Loucy (cell line): ENCODE measurements around the gene IL23R.
A peak's percentile ranks its signal among the peaks of the same experiment; 100 is the strongest.

ENCODE experiments used
- H2AFZ ChIP-seq: fragments of 200-600 bp; sonication (generic); 2 replicates; pipeline ENCODE4 v1.6.0; 2016; ENCODE audit warnings: antibody characterized with exemption, mild to moderate bottlenecking, low read length, moderate library complexity
- H3F3A ChIP-seq: fragments of 200-600 bp; 2 replicates; pipeline ENCODE4 v1.6.0; 2016; ENCODE audit warnings: antibody characterized with exemption, low read depth, mild to moderate bottlenecking
- H3K27me3 ChIP-seq: fragments of 200-600 bp; sonication (generic); 2 replicates; pipeline ENCODE4 v1.6.1; 2014; ENCODE audit warnings: low read length, mild to moderate bottlenecking; ENCODE audit not compliant: insufficient read depth, poor library complexity, severe bottlenecking
- H3K36me3 ChIP-seq: fragments of 200-600 bp; sonication (generic); 2 replicates; pipeline ENCODE4 v1.6.1; 2016; ENCODE audit warnings: low read length; ENCODE audit not compliant: insufficient read depth
- H3K4me1 ChIP-seq: fragments of 200-600 bp; sonication (generic); 2 replicates; pipeline ENCODE4 v1.5.1; 2014; ENCODE audit warnings: low read length, mild to moderate bottlenecking; ENCODE audit not compliant: insufficient read depth, poor library complexity, severe bottlenecking
- H3K4me2 ChIP-seq: fragments of 200-600 bp; sonication (generic); 2 replicates; pipeline ENCODE4 v1.6.0; 2014; ENCODE audit warnings: antibody characterized with exemption, low read length, low read depth, mild to moderate bottlenecking; ENCODE audit not compliant: poor library complexity, severe bottlenecking
- H3K4me3 ChIP-seq: fragments of 200-600 bp; sonication (generic); 2 replicates; pipeline ENCODE4 v1.5.1; 2014; ENCODE audit warnings: low read length, mild to moderate bottlenecking, mixed read lengths; ENCODE audit not compliant: poor library complexity, severe bottlenecking
- H3K79me2 ChIP-seq: fragments of 200-600 bp; sonication (generic); 2 replicates; pipeline ENCODE4 v1.6.1; 2014; ENCODE audit warnings: low read length; ENCODE audit not compliant: insufficient read depth
- H3K9ac ChIP-seq: fragments of 200-600 bp; sonication (generic); 2 replicates; pipeline ENCODE4 v1.6.0; 2014; ENCODE audit warnings: mild to moderate bottlenecking, low read depth, low read length, moderate library complexity; ENCODE audit not compliant: poor library complexity, severe bottlenecking
- H3K9me2 ChIP-seq: fragments of 200-600 bp; sonication (generic); replicated peaks from 2 replicates; pipeline ENCODE4 v1.6.1; 2016; ENCODE audit warnings: low read depth, low read length, mixed read lengths
- H3K9me3 ChIP-seq: fragments of 200-600 bp; sonication (generic); 2 replicates; pipeline ENCODE4 v1.6.1; 2014; ENCODE audit warnings: mild to moderate bottlenecking, antibody characterized with exemption, low read length, low read depth; ENCODE audit not compliant: insufficient read depth
- H4K20me1 ChIP-seq: fragments of 200-600 bp; sonication (generic); 2 replicates; pipeline ENCODE4 v1.6.0; 2014; ENCODE audit warnings: antibody characterized with exemption, low read length, mild to moderate bottlenecking; ENCODE audit not compliant: insufficient read depth, poor library complexity, severe bottlenecking
- CTCF ChIP-seq: fragments of 200-600 bp; sonication (generic); conservative IDR thresholded peaks from 2 replicates; pipeline ENCODE4 v1.5.1; 2014; ENCODE audit warnings: mild to moderate bottlenecking, antibody characterized with exemption, low read length
- EZH2phosphoT487 ChIP-seq: fragments of 200-600 bp; IDR thresholded peaks from 2 replicates; pipeline ENCODE4 v1.6.1; 2018; ENCODE audit warnings: antibody characterized with exemption, mild to moderate bottlenecking, moderate library complexity, borderline replicate concordance

IL23R gene

GRCh38 chr1:67264899-67265298, 98.6 kb downstream of the IL23R start:
- TF ChIP-seq CTCF (no peak), EZH2phosphoT487 (no peak)
- Histone ChIP-seq H4K20me1 (no peaks in the 10 kb centered on the region), H3K9ac (peak overlapping the region; percentile 70), H3K36me3 (no peaks in the 10 kb centered on the region), H3K27me3 (no peaks in the 10 kb centered on the region), H3K9me2 (no peaks in the 10 kb centered on the region), H2AFZ (no peak overlapping the region), H3K4me2 (peak overlapping the region; percentile 91), H3K9me3 (no peaks in the 10 kb centered on the region), H3K79me2 (0 out of 2 replicates have a peak, but pooled peaks cover 4% of the 10 kb centered on the region), H3F3A (peaks cover 11% of the 10 kb centered on the region; the same call in 1 of the 2 replicates), H3K4me3 (peak overlapping the region; percentile 70), H3K4me1 (peaks cover 77% of the 10 kb centered on the region)

GRCh38 chr1:67269061-67269460, 102.8 kb downstream of the IL23R start:
- H3K9me3 ChIP-seq = peaks cover 12% of the 10 kb centered on the region; the same call in 1 of the 2 replicates

GRCh38 chr1:67270541-67270940, 104.3 kb downstream of the IL23R start:
- no peak overlapping the region for H3K4me3 ChIP-seq
- H3K79me2 ChIP-seq = 0 out of 2 replicates have a peak, but pooled peaks cover 4% of the 10 kb centered on the region

More at GRCh38 chr1:67269061-67269460, 102.8 kb downstream of the IL23R start:
- Histone ChIP-seq H3K4me3 (no peak overlapping the region), H3K79me2 (0 out of 2 replicates have a peak, but pooled peaks cover 4% of the 10 kb centered on the region), H3K9me2 (no peaks in the 10 kb centered on the region), H3K36me3 (peaks cover 5% of the 10 kb centered on the region; the same call in 1 of the 2 replicates), H3F3A (peaks cover 11% of the 10 kb centered on the region; the same call in 1 of the 2 replicates), H4K20me1 (no peaks in the 10 kb centered on the region), H3K9ac (no peak overlapping the region), H3K4me2 (no peak overlapping the region), H3K27me3 (no peaks in the 10 kb centered on the region), H2AFZ (no peak overlapping the region), H3K4me1 (peaks cover 50% of the 10 kb centered on the region)
- TF ChIP-seq EZH2phosphoT487 (no peak), CTCF (no peak)

More at GRCh38 chr1:67270541-67270940, 104.3 kb downstream of the IL23R start:
- Histone ChIP-seq H3K9me3 (peaks cover 12% of the 10 kb centered on the region; the same call in 1 of the 2 replicates), H3K4me1 (peaks cover 50% of the 10 kb centered on the region), H4K20me1 (no peaks in the 10 kb centered on the region), H3F3A (peaks cover 4% of the 10 kb centered on the region; the same call in 1 of the 2 replicates), H3K36me3 (peaks cover 5% of the 10 kb centered on the region; the same call in 1 of the 2 replicates), H3K27me3 (no peaks in the 10 kb centered on the region), H2AFZ (no peak overlapping the region), H3K4me2 (no peak overlapping the region), H3K9me2 (no peaks in the 10 kb centered on the region), H3K9ac (no peak overlapping the region)
- TF ChIP-seq EZH2phosphoT487 = no peak
- TF ChIP-seq CTCF = no peak
